WTC11 (cell line): ENCODE data around the gene ZMIZ2. TPM values are rescaled to one million over a fixed set of nuclear protein-coding genes. Genes with fewer than 3 reads are reported as not detected.

Experiments
- ATAC-seq: fragments of 200-7000 bp; cut with Tn5 transposase; 2 replicates; pipeline ENCODE4 v1.10.0; 2021; ENCODE audit warnings: mild to moderate bottlenecking, moderate library complexity
- CTCF ChIA-PET: fragments of 300-600 bp; sonication (Branson Sonifier 250); formaldehyde crosslinking; loops from one replicate; lab custom pipeline; 2021; ENCODE audit warnings: antibody characterized with exemption; lab: Charles Lee
- POLR2A ChIA-PET: fragments of 350-600 bp; sonication (Branson Sonifier 250); formaldehyde crosslinking; loops from one replicate; lab custom pipeline; 2021; ENCODE audit warnings: antibody characterized with exemption; lab: Charles Lee
- DNase-seq: peaks from one replicate; pipeline ENCODE4 v3.0.0; 2021; ENCODE audit warnings: low spot score
- H3K27ac Mint-ChIP-seq: 2 replicates; pipeline ENCODE4 v1.8.0; 2021; ENCODE audit warnings: mixed read lengths
- H3K27me3 Mint-ChIP-seq: 2 replicates; pipeline ENCODE4 v1.8.0; 2021; ENCODE audit warnings: low read depth, mild to moderate bottlenecking, moderate library complexity, mixed read lengths
- H3K36me3 Mint-ChIP-seq: 2 replicates; pipeline ENCODE4 v1.8.0; 2021; ENCODE audit warnings: mixed read lengths
- H3K4me1 Mint-ChIP-seq: 2 replicates; pipeline ENCODE4 v1.8.0; 2022; ENCODE audit warnings: mixed read lengths
- H3K4me3 Mint-ChIP-seq: 2 replicates; pipeline ENCODE4 v1.8.0; 2021; ENCODE audit warnings: mild to moderate bottlenecking, moderate library complexity, mixed read lengths
- H3K9me3 Mint-ChIP-seq: 2 replicates; pipeline ENCODE4 v1.8.0; 2021; ENCODE audit warnings: mixed read lengths
- ATF6 ChIP-seq: sonication (generic); formaldehyde crosslinking; IDR thresholded peaks from 2 replicates; pipeline ENCODE4 v1.8.1; 2023; ENCODE audit warnings: mild to moderate bottlenecking, missing genetic modification reagents
- E2F4 ChIP-seq: sonication (generic); formaldehyde crosslinking; IDR thresholded peaks from 2 replicates; pipeline ENCODE4 v1.8.1; 2022; ENCODE audit warnings: low read depth, mild to moderate bottlenecking, moderate library complexity, missing genetic modification reagents, borderline replicate concordance
- ELF4 ChIP-seq: sonication (generic); formaldehyde crosslinking; IDR thresholded peaks from 2 replicates; pipeline ENCODE4 v1.8.1; 2022; ENCODE audit warnings: low read depth, mild to moderate bottlenecking, moderate library complexity, missing genetic modification reagents
- FOXP1 ChIP-seq: sonication (generic); formaldehyde crosslinking; IDR thresholded peaks from 2 replicates; pipeline ENCODE4 v1.8.0; 2022; ENCODE audit warnings: missing genetic modification reagents, mild to moderate bottlenecking, moderate library complexity, borderline replicate concordance
- MAX ChIP-seq: sonication (generic); formaldehyde crosslinking; IDR thresholded peaks from 2 replicates; pipeline ENCODE4 v1.8.0; 2022; ENCODE audit warnings: mild to moderate bottlenecking, missing genetic modification reagents
- MXD4 ChIP-seq: fragments of 250-450 bp; sonication (Bioruptor Pico); IDR thresholded peaks from 2 replicates; pipeline ENCODE4 v1.8.0; 2021; ENCODE audit warnings: mild to moderate bottlenecking, moderate library complexity, borderline replicate concordance
- PRDM15 ChIP-seq: sonication (generic); formaldehyde crosslinking; IDR thresholded peaks from 2 replicates; pipeline ENCODE4 v1.8.0; 2022; ENCODE audit warnings: missing genetic modification reagents
- PREB ChIP-seq: sonication (generic); formaldehyde crosslinking; IDR thresholded peaks from 2 replicates; pipeline ENCODE4 v1.8.1; 2022; ENCODE audit warnings: mild to moderate bottlenecking, missing genetic modification reagents, moderate library complexity, borderline replicate concordance
- STAT6 ChIP-seq: sonication (generic); formaldehyde crosslinking; conservative IDR thresholded peaks from 2 replicates; pipeline ENCODE4 v1.8.1; 2023; ENCODE audit warnings: mild to moderate bottlenecking, low read depth, missing genetic modification reagents, moderate library complexity
- TEAD4 ChIP-seq: sonication (generic); formaldehyde crosslinking; IDR thresholded peaks from 2 replicates; pipeline ENCODE4 v1.8.0; 2022; ENCODE audit warnings: mild to moderate bottlenecking, missing genetic modification reagents
- TP53 ChIP-seq: sonication (generic); formaldehyde crosslinking; IDR thresholded peaks from 2 replicates; pipeline ENCODE4 v1.8.1; 2023; ENCODE audit warnings: mild to moderate bottlenecking, missing genetic modification reagents
- USF2 ChIP-seq: sonication (generic); formaldehyde crosslinking; IDR thresholded peaks from 2 replicates; pipeline ENCODE4 v1.8.1; 2023; ENCODE audit warnings: mild to moderate bottlenecking, missing genetic modification reagents, moderate library complexity
- ZBTB21 ChIP-seq: sonication (generic); formaldehyde crosslinking; IDR thresholded peaks from 2 replicates; pipeline ENCODE4 v1.8.1; 2023; ENCODE audit warnings: mild to moderate bottlenecking, missing genetic modification reagents, borderline replicate concordance
- ZMAT4 ChIP-seq: fragments of 250-450 bp; sonication (Bioruptor Pico); IDR thresholded peaks from 2 replicates; pipeline ENCODE4 v1.9.0; 2021; ENCODE audit warnings: mild to moderate bottlenecking
- ZNF219 ChIP-seq: sonication (generic); formaldehyde crosslinking; IDR thresholded peaks from 2 replicates; pipeline ENCODE4 v1.8.0; 2023; ENCODE audit warnings: missing genetic modification reagents, mild to moderate bottlenecking, borderline replicate concordance
- ZNF281 ChIP-seq: sonication (generic); formaldehyde crosslinking; IDR thresholded peaks from 2 replicates; pipeline ENCODE4 v1.8.0; 2023; ENCODE audit warnings: mild to moderate bottlenecking, missing genetic modification reagents
- ZSCAN18 ChIP-seq: fragments of 250-450 bp; sonication (Bioruptor Pico); IDR thresholded peaks from 2 replicates; pipeline ENCODE4 v2.1.2; 2022; ENCODE audit warnings: mild to moderate bottlenecking, moderate library complexity
- total RNA-seq: library from RNA; stranded (reverse); gene quantifications from 3 replicates; pipeline ENCODE4 v1.2.3, GENCODE V29; 2021

The ZMIZ2 gene
- total RNA-seq, 1 experiment from 2014 or later: 102 TPM

- DNase-seq: no peak
- Mint-ChIP-seq H3K27me3 (peaks cover 9% of the 10 kb centered on the region), H3K4me1 (no peaks in the 10 kb centered on the region), H3K9me3 (peaks cover 13% of the 10 kb centered on the region), H3K27ac (no peak overlapping the region), H3K36me3 (no peaks in the 10 kb centered on the region; the same call in 1 of the 2 replicates), H3K4me3 (no peak overlapping the region)
- TF ChIP-seq TP53 (CRISPR knock-in tag) (no peak), ZMAT4 (CRISPR knock-in tag) (no peak), PRDM15 (CRISPR knock-in tag) (no peak), PREB (no peak), FOXP1 (no peak), E2F4 (CRISPR knock-in tag) (no peak), ZNF219 (no peak), ELF4 (CRISPR knock-in tag) (no peak), USF2 (CRISPR knock-in tag) (no peak)
- ChIA-PET POLR2A (no interaction called here), CTCF (no interaction called here)
- ATAC-seq: no peak
Observed at GRCh38 chr7:44782460-44782859, 33.8 kb downstream of the ZMIZ2 start.

- H3K27ac Mint-ChIP-seq: no peak overlapping the region
- no peak overlapping the region for H3K4me3 Mint-ChIP-seq
- DNase-seq: no peak
- ATAC-seq: no peak
- ChIA-PET POLR2A (interaction anchor here (0.7 kb wide), 1 partner anchor 35 kb away, joined by 4 read pairs; the partner anchor contains the start of gene ZMIZ2), CTCF (no interaction called here)
- no peaks in the 10 kb centered on the region; the same call in 1 of the 2 replicates for H3K36me3 Mint-ChIP-seq
- H3K4me1 Mint-ChIP-seq: no peaks in the 10 kb centered on the region
- H3K27me3 Mint-ChIP-seq: peaks cover 9% of the 10 kb centered on the region
- H3K9me3 Mint-ChIP-seq: peaks cover 13% of the 10 kb centered on the region
- no peak for TF ChIP-seq ZSCAN18
- no peak for TF ChIP-seq FOXP1
- TF ChIP-seq ATF6: no peak
- no peak for TF ChIP-seq ZBTB21
- no peak for TF ChIP-seq MAX (CRISPR knock-in tag)
- TF ChIP-seq MXD4 (CRISPR knock-in tag): no peak
- no peak for TF ChIP-seq ZNF281 (CRISPR knock-in tag)
- TF ChIP-seq TEAD4 (CRISPR knock-in tag): no peak
- TF ChIP-seq STAT6 (CRISPR knock-in tag): no peak
Observed at GRCh38 chr7:44783407-44783806, 34.8 kb downstream of the ZMIZ2 start.
